Caco-2 (cell line): ENCODE measurements around the gene IL15. TPM values are rescaled to one million over a fixed set of nuclear protein-coding genes. Genes with fewer than 3 reads are reported as not detected.

ENCODE experiments used
- BruUV-seq: library from RNA; stranded (reverse); fragments of 400-500 nt; replicated peaks from 2 replicates; lab custom pipeline; 2021; lab: Mats Ljungman, UMichigan
- CTCF ChIA-PET: fragments of 300-600 bp; sonication (Branson Sonifier 250); formaldehyde crosslinking; loops from one replicate; lab custom pipeline; 2022; ENCODE audit warnings: antibody characterized with exemption; lab: Charles Lee
- POLR2A ChIA-PET: fragments of 300-600 bp; sonication (Branson Sonifier 250); formaldehyde crosslinking; loops from one replicate; lab custom pipeline; 2022; ENCODE audit warnings: antibody characterized with exemption; lab: Charles Lee
- DNase-seq, 2 experiments: peaks; one replicate each; pipeline versions ENCODE4 v3.0.0 to v3.0.0-alpha.2; 2020 to 2022
- H3K27me3 ChIP-seq: replicated peaks from 2 replicates; pipeline ENCODE4 v1.6.0; 2011; ENCODE audit warnings: low read length; ENCODE audit not compliant: control insufficient read depth, insufficient read depth
- H3K36me3 ChIP-seq: 2 replicates; pipeline ENCODE4 v1.5.1; 2011; ENCODE audit warnings: low read length; ENCODE audit not compliant: control insufficient read depth, insufficient read depth
- H3K4me1 ChIP-seq: fragments of 250-450 bp; sonication (Bioruptor Pico); 2 replicates; pipeline ENCODE4 v1.5.1; 2020; ENCODE audit warnings: mild to moderate bottlenecking
- H3K4me3 ChIP-seq: 2 replicates; pipeline ENCODE4 v1.5.1; 2011; ENCODE audit warnings: low read depth, mild to moderate bottlenecking, control low read depth, low read length
- H3K9me3 ChIP-seq: fragments of 250-450 bp; sonication (Bioruptor Pico); 2 replicates; pipeline ENCODE4 v1.5.1; 2020; ENCODE audit warnings: mild to moderate bottlenecking, moderate library complexity
- H3K27ac Mint-ChIP-seq: one replicate; pipeline ENCODE4 v1.8.0; 2022; ENCODE audit warnings: mixed read lengths; ENCODE audit not compliant: unreplicated experiment
- H3K27me3 Mint-ChIP-seq: one replicate; pipeline ENCODE4 v1.8.0; 2022; ENCODE audit warnings: mixed read lengths; ENCODE audit not compliant: insufficient read depth, unreplicated experiment
- H3K36me3 Mint-ChIP-seq: one replicate; pipeline ENCODE4 v1.8.0; 2022; ENCODE audit warnings: mild to moderate bottlenecking, mixed read lengths; ENCODE audit not compliant: insufficient read depth, unreplicated experiment
- H3K4me1 Mint-ChIP-seq: one replicate; pipeline ENCODE4 v1.8.0; 2022; ENCODE audit warnings: low read depth, mixed read lengths; ENCODE audit not compliant: unreplicated experiment
- H3K4me3 Mint-ChIP-seq: one replicate; pipeline ENCODE4 v1.8.0; 2022; ENCODE audit warnings: mild to moderate bottlenecking, moderate library complexity, mixed read lengths; ENCODE audit not compliant: unreplicated experiment
- H3K9me3 Mint-ChIP-seq: one replicate; pipeline ENCODE4 v1.8.0; 2022; ENCODE audit warnings: mixed read lengths; ENCODE audit not compliant: unreplicated experiment
- CTCF ChIP-seq, 2 experiments: fragments of 200-600 bp in 1 of 2; IDR thresholded peaks; 1 replicate in 1 of 2; 2 replicates in 1 of 2; pipeline versions ENCODE4 v1.5.1 to v1.8.0; 2011 to 2022; ENCODE audit warnings: antibody characterized with exemption in 1 of 2, control low read depth in 1 of 2, inconsistent platforms in 1 of 2, low read depth in 1 of 2, low read length in 1 of 2, mild to moderate bottlenecking in 1 of 2, moderate library complexity in 1 of 2; ENCODE audit not compliant: insufficient read depth in 1 of 2, severe bottlenecking in 1 of 2, unreplicated experiment in 1 of 2
- intact Hi-C: fragments of 100-400 bp; cut with micrococcal nuclease; formaldehyde crosslinking; loops from one replicate; pipeline ENCODE4 v1.10.0; 2022; ENCODE audit not compliant: unreplicated experiment
- total RNA-seq: library from RNA; stranded (reverse); gene quantifications from 2 replicates; pipeline ENCODE4 v1.2.3, GENCODE V29; 2022

The IL15 gene
- total RNA-seq, 1 experiment from 2014 or later = not detected

DNA sequence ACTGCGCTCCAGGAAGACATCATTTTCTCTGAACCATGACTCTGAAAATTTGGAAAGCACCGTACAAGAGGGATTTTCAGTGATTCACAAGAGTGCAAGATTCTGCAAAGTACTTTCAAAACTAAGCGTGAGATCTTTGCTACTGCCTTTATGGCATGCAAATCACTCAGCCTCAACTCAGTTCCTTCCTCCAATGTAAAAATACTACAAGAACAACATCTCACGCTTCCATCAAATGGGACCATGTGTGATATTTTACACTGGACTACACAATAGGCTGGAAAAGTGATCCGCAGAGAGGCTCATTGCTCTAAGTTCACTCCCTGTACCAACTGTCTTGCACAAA lies 674 bp upstream of the IL15 start:
- Histone ChIP-seq H3K4me3 (no peak overlapping the region), H3K36me3 (no peaks in the 10 kb centered on the region), H3K9me3 (no peaks in the 10 kb centered on the region), H3K27me3 (peaks cover 2% of the 10 kb centered on the region), H3K4me1 (no peaks in the 10 kb centered on the region)
- POLR2A ChIA-PET = no interaction called here
- BruUV-seq = no TSS peak
- no peak for TF ChIP-seq CTCF (IDR thresholded peaks at IDR 0.05; ENCODE audit: insufficient read depth in 1 of 2, low read depth in 1 of 2, low read length in 1 of 2, severe bottlenecking in 1 of 2, unreplicated experiment in 1 of 2)
- no peaks in the 10 kb centered on the region for H3K36me3 Mint-ChIP-seq
- H3K4me3 Mint-ChIP-seq = peak overlapping the region; percentile 75
- no peak overlapping the region for H3K27ac Mint-ChIP-seq
- no peaks in the 10 kb centered on the region for H3K4me1 Mint-ChIP-seq
- DNase-seq = no peak
- no peaks in the 10 kb centered on the region for H3K9me3 Mint-ChIP-seq
- peaks cover 15% of the 10 kb centered on the region for H3K27me3 Mint-ChIP-seq
- CTCF ChIA-PET = no interaction called here
- intact Hi-C loops = no loop called here

- Mint-ChIP-seq H3K36me3 (no peaks in the 10 kb centered on the region), H3K9me3 (no peaks in the 10 kb centered on the region), H3K4me1 (no peaks in the 10 kb centered on the region), H3K27me3 (peaks cover 15% of the 10 kb centered on the region), H3K4me3 (peak overlapping the region; percentile 75), H3K27ac (no peak overlapping the region)
- BruUV-seq = no TSS peak
- DNase-seq = peak in 1 of 2 experiments; percentile 30
- Histone ChIP-seq H3K27me3 (peaks cover 2% of the 10 kb centered on the region), H3K4me3 (peak overlapping the region; percentile 44), H3K4me1 (no peaks in the 10 kb centered on the region), H3K9me3 (no peaks in the 10 kb centered on the region), H3K36me3 (no peaks in the 10 kb centered on the region)
- no peak for TF ChIP-seq CTCF (IDR thresholded peaks at IDR 0.05; ENCODE audit: insufficient read depth in 1 of 2, low read depth in 1 of 2, low read length in 1 of 2, severe bottlenecking in 1 of 2, unreplicated experiment in 1 of 2)
- CTCF ChIA-PET = no interaction called here
- POLR2A ChIA-PET = no interaction called here
- intact Hi-C loops = no loop called here
Measured at GRCh38 chr4:141636771-141637460, 533 bp downstream of the IL15 start.

GRCh38 chr4:141637565-141637964 lies 1.2 kb downstream of the IL15 start:
- POLR2A ChIA-PET = no interaction called here
- no peak for DNase-seq
- BruUV-seq = no TSS peak
- Mint-ChIP-seq H3K4me1 (no peaks in the 10 kb centered on the region), H3K9me3 (no peaks in the 10 kb centered on the region), H3K27ac (no peak overlapping the region), H3K36me3 (no peaks in the 10 kb centered on the region), H3K27me3 (peaks cover 15% of the 10 kb centered on the region), H3K4me3 (peak overlapping the region; percentile 75)
- H3K36me3 ChIP-seq = no peaks in the 10 kb centered on the region
- no peak overlapping the region for H3K4me3 ChIP-seq
- peaks cover 2% of the 10 kb centered on the region for H3K27me3 ChIP-seq
- no peaks in the 10 kb centered on the region for H3K9me3 ChIP-seq
- no peaks in the 10 kb centered on the region for H3K4me1 ChIP-seq
- no peak for TF ChIP-seq CTCF (IDR thresholded peaks at IDR 0.05; ENCODE audit: insufficient read depth in 1 of 2, low read depth in 1 of 2, low read length in 1 of 2, severe bottlenecking in 1 of 2, unreplicated experiment in 1 of 2)
- intact Hi-C loops = no loop called here
- CTCF ChIA-PET = no interaction called here
